Vagina (tissue), 2 donors: ENCODE results near the gene CISD2.

ENCODE experiments used
- CTCF ChIP-seq, 3 experiments: fragments of 450-650 bp in 2 of 3; fragments of 200-600 bp in 1 of 3; sonication (generic) in 1 of 3; IDR thresholded peaks; one replicate each; pipeline ENCODE4 v1.5.1; 2017 to 2019; ENCODE audit warnings: antibody characterized with exemption in 3 of 3, mild to moderate bottlenecking in 2 of 3, moderate library complexity in 2 of 3
- POLR2AphosphoS5 ChIP-seq, 2 donors: sonication (generic); formaldehyde crosslinking; IDR thresholded peaks; one replicate each; pipeline ENCODE4 v1.9.0; 2017; ENCODE audit warnings: antibody characterized with exemption in 2 of 2, mild to moderate bottlenecking in 2 of 2, low read depth in 1 of 2; ENCODE audit not compliant: insufficient read depth in 1 of 2

- TF ChIP-seq POLR2AphosphoS5 (IDR thresholded peaks at IDR 0.05; ENCODE audit: insufficient read depth in 1 of 2, low read depth in 1 of 2): no peak
- TF ChIP-seq CTCF (IDR thresholded peaks at IDR 0.05): no peak
Observed at GRCh38 chr4:102868153-102868780, 525 bp upstream of the CISD2 start.
